H1 (cell line): Measurements from ENCODE around the gene CAMTA1. TPM values are rescaled to one million over a fixed set of nuclear protein-coding genes. Genes with fewer than 3 reads are reported as not detected.

ENCODE experiments used
- CTCF ChIA-PET: fragments of 300-600 bp; sonication (Branson Sonifier 250); formaldehyde crosslinking; loops from one replicate; lab custom pipeline; 2021; ENCODE audit not compliant: partially characterized antibody; lab: Charles Lee
- POLR2A ChIA-PET: fragments of 300-600 bp; sonication (Branson Sonifier 250); formaldehyde crosslinking; loops from one replicate; lab custom pipeline; 2021; ENCODE audit warnings: inconsistent platforms; ENCODE audit not compliant: partially characterized antibody; lab: Charles Lee
- DNase-seq, 2 experiments: peaks; one replicate each; pipeline versions ENCODE4 v3.0.0 to v3.0.0-alpha.2; 2010 to 2022; ENCODE audit warnings: low spot score in 2 of 2, low read depth in 1 of 2, mixed read lengths in 1 of 2
- FAIRE-seq: peaks from 2 replicates; lab custom pipeline; 2011; peaks lifted over from hg19 to GRCh38; lab: Jason Lieb, UNC
- H2AFZ ChIP-seq: 2 replicates; pipeline ENCODE4 v1.8.1; 2012; ENCODE audit warnings: low read length, inconsistent platforms
- H2AK5ac ChIP-seq: 2 replicates; pipeline ENCODE4 v1.6.1; 2013; ENCODE audit warnings: low read depth, low read length
- H2BK120ac ChIP-seq: replicated peaks from 2 replicates; pipeline ENCODE3; 2013; ENCODE audit warnings: low read depth, low read length, inconsistent platforms
- H2BK12ac ChIP-seq: 2 replicates; pipeline ENCODE4 v1.6.1; 2013; ENCODE audit warnings: low read depth, low read length
- H2BK15ac ChIP-seq: 2 replicates; pipeline ENCODE4 v1.6.1; 2013; ENCODE audit warnings: low read length
- H2BK20ac ChIP-seq: 2 replicates; pipeline ENCODE4 v1.6.1; 2013; ENCODE audit warnings: low read length
- H2BK5ac ChIP-seq: 2 replicates; pipeline ENCODE4 v1.6.1; 2013; ENCODE audit warnings: low read depth, low read length
- H3K14ac ChIP-seq: 2 replicates; pipeline ENCODE4 v1.6.1; 2013; ENCODE audit warnings: inconsistent platforms; ENCODE audit not compliant: insufficient read length
- H3K18ac ChIP-seq: 2 replicates; pipeline ENCODE4 v1.6.1; 2013; ENCODE audit warnings: low read length; ENCODE audit errors: extremely low read depth
- H3K23ac ChIP-seq: 2 replicates; pipeline ENCODE4 v1.6.1; 2013; ENCODE audit warnings: inconsistent platforms; ENCODE audit not compliant: insufficient read length
- H3K23me2 ChIP-seq: 2 replicates; pipeline ENCODE4 v1.6.1; 2013; ENCODE audit warnings: low read depth, low read length
- H3K27ac ChIP-seq: 2 replicates; pipeline ENCODE4 v1.6.1; 2011; ENCODE audit warnings: low read depth, low read length, inconsistent platforms
- H3K27me3 ChIP-seq, 4 experiments: replicated peaks in 1 of 4; 1 replicate in 1 of 4; 2 replicates in 3 of 4; pipeline versions ENCODE4 v1.6.1 to v1.8.1; 2011 to 2013; ENCODE audit warnings: low read length in 3 of 4, mild to moderate bottlenecking in 3 of 4, inconsistent platforms in 2 of 4, mixed read lengths in 2 of 4, moderate library complexity in 1 of 4; ENCODE audit not compliant: control insufficient read depth in 3 of 4, insufficient read depth in 3 of 4; ENCODE audit errors: extremely low read depth in 1 of 4
- H3K36me3 ChIP-seq, 4 experiments: 2 replicates each; pipeline versions ENCODE4 v1.6.1 to v1.8.1; 2011 to 2013; ENCODE audit warnings: mild to moderate bottlenecking in 4 of 4, low read length in 3 of 4, moderate library complexity in 2 of 4, control low read depth in 1 of 4, inconsistent platforms in 1 of 4; ENCODE audit not compliant: insufficient read depth in 4 of 4, control insufficient read depth in 2 of 4
- H3K4ac ChIP-seq: replicated peaks from 2 replicates; pipeline ENCODE3; 2013; ENCODE audit warnings: low read length, low read depth, mixed read lengths, inconsistent platforms; ENCODE audit not compliant: insufficient read length
- H3K4me1 ChIP-seq, 4 experiments: replicated peaks in 1 of 4; 1 replicate in 1 of 4; 2 replicates in 3 of 4; pipeline versions ENCODE4 v1.6.1 to v1.8.1; 2011 to 2013; ENCODE audit warnings: low read length in 3 of 4, inconsistent platforms in 2 of 4, mixed read lengths in 1 of 4; ENCODE audit not compliant: insufficient read depth in 4 of 4, control insufficient read depth in 3 of 4
- H3K4me2 ChIP-seq, 2 experiments: 2 replicates each; pipeline versions ENCODE4 v1.6.1 to v1.8.1; 2011 to 2013; ENCODE audit warnings: low read depth in 2 of 2, low read length in 2 of 2, control low read depth in 1 of 2, inconsistent platforms in 1 of 2, mild to moderate bottlenecking in 1 of 2; ENCODE audit not compliant: insufficient read depth in 1 of 2
- H3K4me3 ChIP-seq, 4 experiments: fragments of 200-600, 300-600 bp in 1 of 4; sonication (generic), shearing (Covaris generic), sonication (Bioruptor Twin) in 1 of 4; 2 replicates each; pipeline versions ENCODE4 v1.5.1 to v1.8.1; 2011 to 2016; ENCODE audit warnings: low read length in 4 of 4, low read depth in 3 of 4, control low read depth in 2 of 4, inconsistent platforms in 2 of 4, mild to moderate bottlenecking in 2 of 4, mixed read lengths in 1 of 4, moderate library complexity in 1 of 4; ENCODE audit not compliant: insufficient read depth in 2 of 4; ENCODE audit errors: extremely low read depth in 1 of 4
- H3K56ac ChIP-seq: replicated peaks from 2 replicates; pipeline ENCODE3; 2013; ENCODE audit warnings: low read depth, mild to moderate bottlenecking, mixed read lengths, low read length, inconsistent platforms; ENCODE audit not compliant: insufficient read length
- H3K79me1 ChIP-seq: 2 replicates; pipeline ENCODE4 v1.6.1; 2013; ENCODE audit warnings: low read depth, low read length, control low read depth
- H3K79me2 ChIP-seq, 2 experiments: 2 replicates each; pipeline versions ENCODE4 v1.6.1 to v1.8.1; 2012 to 2013; ENCODE audit warnings: low read length in 2 of 2, mild to moderate bottlenecking in 2 of 2, inconsistent platforms in 1 of 2; ENCODE audit not compliant: insufficient read depth in 2 of 2, control insufficient read depth in 1 of 2
- H3K9ac ChIP-seq, 4 experiments: replicated peaks in 1 of 4; 1 replicate in 1 of 4; 2 replicates in 3 of 4; pipeline versions ENCODE4 v1.6.1 to v1.8.1; 2011 to 2013; ENCODE audit warnings: low read depth in 3 of 4, low read length in 3 of 4, control low read depth in 2 of 4, mild to moderate bottlenecking in 2 of 4, moderate library complexity in 2 of 4, inconsistent platforms in 1 of 4; ENCODE audit errors: extremely low read depth in 1 of 4
- H3K9me3 ChIP-seq, 2 experiments: 2 replicates each; pipeline versions ENCODE4 v1.6.1 to v1.8.1; 2012 to 2013; ENCODE audit warnings: mild to moderate bottlenecking in 2 of 2, moderate library complexity in 2 of 2, control low read depth in 1 of 2, inconsistent platforms in 1 of 2, low read depth in 1 of 2, low read length in 1 of 2, mixed read lengths in 1 of 2; ENCODE audit not compliant: insufficient read depth in 2 of 2
- H4K20me1 ChIP-seq, 2 experiments: replicated peaks in 1 of 2; 2 replicates each; pipeline versions ENCODE3 to v1.8.1; 2011 to 2013; ENCODE audit warnings: inconsistent platforms in 2 of 2, low read length in 2 of 2, mild to moderate bottlenecking in 1 of 2; ENCODE audit not compliant: insufficient read depth in 2 of 2, control insufficient read depth in 1 of 2
- H4K5ac ChIP-seq: 2 replicates; pipeline ENCODE4 v1.6.1; 2013; ENCODE audit warnings: low read length, low read depth, mixed read lengths, inconsistent platforms; ENCODE audit not compliant: insufficient read length
- H4K8ac ChIP-seq: 2 replicates; pipeline ENCODE4 v1.8.0; 2013; ENCODE audit warnings: mild to moderate bottlenecking, moderate library complexity, low read length, inconsistent platforms; ENCODE audit not compliant: insufficient read depth; ENCODE audit errors: extremely low read depth
- H4K91ac ChIP-seq: replicated peaks from 2 replicates; pipeline ENCODE3; 2013; ENCODE audit warnings: low read length, mixed read lengths, inconsistent platforms; ENCODE audit not compliant: insufficient read length
- CHD1 ChIP-seq: IDR thresholded peaks from 2 replicates; pipeline ENCODE4 v1.6.1; 2012; ENCODE audit warnings: low read depth, low read length, improper control_type of control experiment
- EGR1 ChIP-seq: IDR thresholded peaks from 2 replicates; pipeline ENCODE4 v1.6.1; 2011; ENCODE audit warnings: low read depth, low read length, borderline replicate concordance
- POU5F1 ChIP-seq: IDR thresholded peaks from 2 replicates; pipeline ENCODE4 v1.6.1; 2011; ENCODE audit warnings: low read depth, mild to moderate bottlenecking, low read length, moderate library complexity
- RAD21 ChIP-seq, 2 experiments: IDR thresholded peaks in 1 of 2; conservative IDR thresholded peaks in 1 of 2; 2 replicates each; pipeline ENCODE4 v1.6.1; 2011; ENCODE audit warnings: low read depth in 2 of 2, low read length in 2 of 2, improper control_type of control experiment in 1 of 2, inconsistent platforms in 1 of 2, mild to moderate bottlenecking in 1 of 2, moderate library complexity in 1 of 2
- SAP30 ChIP-seq: fragments of 300-600 bp; sonication (generic); IDR thresholded peaks from 2 replicates; pipeline ENCODE4 v1.7.1; 2012; ENCODE audit warnings: low read length, moderate library complexity, mild to moderate bottlenecking, inconsistent platforms; ENCODE audit not compliant: insufficient read depth, insufficient replicate concordance
- SIN3A ChIP-seq, 2 experiments: IDR thresholded peaks in 1 of 2; conservative IDR thresholded peaks in 1 of 2; 2 replicates each; pipeline ENCODE4 v1.6.1; 2011 to 2012; ENCODE audit warnings: low read length in 2 of 2, improper control_type of control experiment in 1 of 2, low read depth in 1 of 2, mild to moderate bottlenecking in 1 of 2
- ZNF274 ChIP-seq: IDR thresholded peaks from 2 replicates; pipeline ENCODE4 v1.7.0; 2012; ENCODE audit warnings: low read length, borderline replicate concordance; ENCODE audit errors: extremely low read depth
- WGBS, 2 experiments: shearing (Covaris generic) in 1 of 2; methylation state at CpG; one replicate each; pipeline versions ENCODE4 v1.1.6 to v1.1.7; 2013 to 2015; ENCODE audit warnings: low lambda C conversion rate in 2 of 2, mixed read lengths in 2 of 2, inconsistent platforms in 1 of 2, low coverage in 1 of 2, missing lambda C conversion rate in 1 of 2; ENCODE audit not compliant: insufficient replicate concordance in 2 of 2, insufficient coverage in 1 of 2, insufficient read length in 1 of 2; ENCODE audit errors: extremely low coverage in 1 of 2, missing lambda C conversion rate in 1 of 2; 5-methylcytosine and 5-hydroxymethylcytosine counted together
- polyA plus RNA-seq, 7 experiments: library from polyadenylated mRNA; depleted of rRNA in 3 of 7; stranded (reverse) in 5 of 7; unstranded in 2 of 7; fragments of >200 nt in 5 of 7; fragments of 200-250 nt in 2 of 7; gene quantifications; 1 replicate in 5 of 7; 2 replicates in 1 of 7; 4 replicates in 1 of 7; pipeline versions ENCODE4 v1.2.1 to v1.2.3, GENCODE V29; 2011 to 2013; ENCODE audit warnings: missing spikeins in 2 of 7, mixed read lengths in 2 of 7
- total RNA-seq: library from RNA; stranded (reverse); fragmentation: NEBNext Ultra II Directional; extraction: Animal tissue kit (Norgen Biotek cat#: 25700); gene quantifications from 2 replicates; pipeline ENCODE4 v1.2.1, GENCODE V29; 2021

Gene CAMTA1
- total and polyA plus RNA-seq, 2 of the 8 experiments (the other 6 are each of a cell fraction or from before 2014, with no cell fraction given) = 65.0 to 119 TPM

GRCh38 chr1:7427605-7428300 lies 642.5 kb downstream of the CAMTA1 start:
- Histone ChIP-seq H2BK5ac (no peak overlapping the region), H3K9me3 (no peaks in the 10 kb centered on the region), H2AFZ (no peak overlapping the region), H2AK5ac (no peak overlapping the region), H2BK20ac (no peak overlapping the region), H4K20me1 (peaks cover 0 to 6% of the 10 kb centered on the region in 2 experiments), H3K18ac (no peak overlapping the region), H3K4ac (no peak overlapping the region), H3K9ac (0 out of 7 replicates have a peak overlapping the region, but pooled peaks of 1 of the 4 experiments have one; percentile 10), H3K14ac (no peak overlapping the region), H3K36me3 (no peaks in the 10 kb centered on the region; a peak in 1 of 8 replicates), H3K23me2 (peaks cover 5% of the 10 kb centered on the region; the same call in 1 of the 2 replicates), H4K5ac (no peak overlapping the region), H3K4me1 (no peaks in the 10 kb centered on the region; a peak in 1 of 7 replicates), H3K79me2 (no peaks in the 10 kb centered on the region), H3K23ac (no peak overlapping the region), H4K8ac (no peak overlapping the region), H3K4me3 (no peak overlapping the region), H3K4me2 (no peak overlapping the region), H2BK15ac (no peak overlapping the region), H2BK12ac (no peak overlapping the region), H2BK120ac (no peak overlapping the region), H3K79me1 (no peaks in the 10 kb centered on the region), H3K27me3 (no peaks in the 10 kb centered on the region), H3K27ac (no peak overlapping the region), H3K56ac (no peak overlapping the region), H4K91ac (no peak overlapping the region)
- POLR2A ChIA-PET = no interaction called here
- WGBS, 2 experiments = 90% methylated on average over 14 of the region's 17 CpGs; no CpG with 5 or more reads in 1 of the 2 experiments
- DNase-seq (no peak), FAIRE-seq (no peak)
- CTCF ChIA-PET = interaction anchor here (0.7 to 1.6 kb wide), 4 partner anchors 9 to 222 kb away, joined by 3 to 8 read pairs (median 3); no protein-coding TSS in a partner anchor
- TF ChIP-seq RAD21 (IDR thresholded peaks at IDR 0.05 in 1 of 2, conservative IDR thresholded peaks at IDR 0.05 in 1 of 2; ENCODE audit: low read depth in 2 of 2, low read length in 2 of 2) (no peak), SAP30 (no peak), EGR1 (no peak), SIN3A (conservative IDR thresholded peaks at IDR 0.05 in 1 of 2, IDR thresholded peaks at IDR 0.05 in 1 of 2; ENCODE audit: low read depth in 1 of 2, low read length in 2 of 2) (no peak), CHD1 (no peak), ZNF274 (no peak), POU5F1 (no peak)
